HG02798 (cell line): ENCODE measurements around the gene C19orf47.

Source experiments
- ATAC-seq: cut with Tn5 transposase; IDR thresholded peaks from one replicate; pipeline ENCODE4 v1.9.1; 2021; ENCODE audit warnings: mild to moderate bottlenecking; ENCODE audit not compliant: unreplicated experiment, poor library complexity

The C19orf47 gene

DNA sequence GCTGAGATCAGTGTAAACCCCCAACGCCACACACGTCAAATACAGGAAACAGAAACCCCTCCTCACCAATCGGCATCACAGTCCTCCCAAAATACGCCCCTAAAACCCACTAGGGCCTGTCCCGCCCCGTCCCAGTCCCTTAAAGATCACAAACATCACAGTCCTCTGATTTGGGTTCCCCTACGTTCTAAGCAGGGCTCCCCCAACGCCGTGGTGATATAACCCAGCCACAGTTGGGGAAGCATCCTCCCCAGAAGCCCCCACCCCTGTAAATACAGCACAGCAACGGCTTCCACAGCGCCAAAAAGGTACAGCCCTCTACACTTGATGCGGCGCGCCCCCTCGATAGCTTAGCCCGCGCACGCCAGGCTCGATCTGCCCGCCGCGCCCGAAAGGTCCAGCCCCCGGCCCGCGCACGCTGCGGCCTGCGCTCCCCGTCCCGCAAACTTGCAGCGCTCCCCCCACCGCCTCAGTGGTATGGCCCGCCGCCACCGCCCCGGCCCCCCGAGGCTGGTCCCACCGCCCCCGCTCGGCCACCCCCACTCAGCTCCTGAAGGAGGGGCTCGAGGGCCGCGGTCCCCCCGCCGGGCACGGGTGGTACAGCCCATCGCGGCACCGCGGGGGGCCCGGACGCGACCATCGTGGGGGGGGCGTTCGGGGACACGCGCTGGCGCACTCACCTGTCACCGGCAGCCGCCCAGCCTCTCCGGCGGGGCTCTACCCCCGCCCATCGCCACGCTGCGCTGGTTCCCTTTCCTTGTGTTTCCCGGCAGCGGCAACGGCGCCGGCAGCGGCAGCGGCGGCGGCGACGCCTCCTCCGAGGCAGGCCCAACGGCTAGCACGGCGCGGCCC lies 63.5 kb downstream of the C19orf47 start, which contains the start of gene AKT2:
Gene AKT2, minus strand, starts transcription at position 845 of the 852 bp plus-strand sequence. CDS start 20,078 bp downstream, outside the sequence.
- peak; percentile 36 for ATAC-seq

DNA sequence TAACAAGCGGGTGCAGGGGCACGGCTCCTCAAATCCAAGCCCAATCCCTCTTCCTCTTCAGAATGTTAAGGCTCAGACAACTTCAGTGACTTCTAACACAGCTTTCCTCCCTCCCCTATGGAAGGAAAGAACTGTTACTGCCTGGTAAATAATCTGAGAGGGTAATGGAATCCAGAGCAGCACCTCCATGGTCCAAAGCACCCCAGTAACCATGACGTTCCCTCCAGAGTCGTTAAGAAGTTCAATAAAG lies 64.0 kb downstream of the C19orf47 start:
- no peak for ATAC-seq

DNA sequence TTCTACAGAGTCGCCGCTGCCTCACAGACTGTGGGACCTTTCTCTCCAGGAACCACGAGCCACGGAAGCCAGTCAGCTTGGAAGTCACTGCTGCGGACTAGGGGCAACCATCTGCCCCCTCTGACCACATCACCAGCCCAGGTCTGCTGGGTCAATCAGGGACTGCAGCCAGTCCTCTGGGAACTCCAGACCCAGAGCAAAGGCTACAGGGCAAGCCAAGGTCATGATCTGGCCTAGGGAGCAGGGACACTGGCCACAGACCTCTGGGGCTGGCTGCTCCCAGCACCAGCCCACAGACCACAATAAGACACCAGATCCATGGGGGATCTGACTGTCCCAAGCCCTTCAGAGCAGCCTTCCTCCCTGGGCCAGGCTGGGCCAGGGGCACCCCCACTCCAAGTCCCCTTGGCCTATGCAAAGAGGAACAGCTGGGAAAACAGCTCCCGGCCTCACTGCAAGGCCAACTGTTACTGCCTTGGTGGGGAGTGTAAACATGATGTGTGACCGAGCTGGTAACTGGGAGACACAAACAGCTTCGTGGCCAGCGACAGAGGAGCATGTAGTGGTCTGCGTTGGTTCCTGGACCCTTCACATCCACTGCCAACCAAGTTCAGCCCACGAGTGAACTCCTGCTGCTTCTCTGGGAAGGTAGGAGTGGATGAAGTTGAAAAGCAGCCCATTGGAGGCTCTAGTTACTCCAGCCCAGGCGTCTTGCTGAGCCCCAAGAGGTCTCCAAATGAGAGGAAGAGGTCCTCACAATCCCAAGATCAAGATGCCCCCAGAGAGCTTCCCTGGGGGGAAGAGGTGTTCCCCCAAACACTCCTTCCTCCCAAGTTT lies 64.6 kb downstream of the C19orf47 start:
- no peak for ATAC-seq

DNA sequence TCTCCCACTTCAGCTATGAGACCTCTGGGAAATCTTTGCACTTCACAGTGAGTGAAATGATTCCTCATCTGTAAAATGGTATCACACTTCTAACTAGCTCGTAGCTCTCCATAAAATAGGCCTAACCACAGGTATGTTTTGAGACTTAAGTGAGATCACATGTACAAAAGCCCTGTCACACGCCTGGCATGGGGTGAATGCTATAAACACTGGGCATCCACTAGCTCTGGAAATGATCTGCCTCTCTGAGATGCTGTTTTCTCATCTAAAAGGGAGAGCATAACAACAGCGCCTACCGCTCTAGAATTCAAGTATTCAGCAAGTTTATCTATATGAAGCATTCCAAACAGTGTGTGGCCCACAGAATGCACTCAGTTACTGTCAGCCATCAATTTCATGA lies 65.3 kb downstream of the C19orf47 start:
- ATAC-seq: no peak

DNA sequence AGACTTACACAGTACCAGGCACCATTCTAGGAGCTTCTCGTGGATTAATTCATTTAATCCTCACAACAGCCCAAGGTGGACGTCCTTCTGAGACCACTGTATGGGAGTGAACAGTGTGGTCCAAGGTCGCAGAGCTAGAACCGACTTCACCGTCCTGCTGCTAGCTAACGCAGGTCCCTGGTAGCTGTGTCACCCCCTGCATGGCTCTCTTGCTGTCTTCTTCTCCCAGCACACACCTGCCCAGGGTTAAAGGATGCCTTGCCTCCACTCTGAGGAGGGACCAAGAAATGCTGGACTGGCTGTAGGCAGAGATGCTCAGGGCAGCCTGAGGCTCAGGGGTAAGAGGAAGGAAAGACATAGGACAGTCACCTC lies 66.0 kb downstream of the C19orf47 start:
- ATAC-seq: no peak

DNA sequence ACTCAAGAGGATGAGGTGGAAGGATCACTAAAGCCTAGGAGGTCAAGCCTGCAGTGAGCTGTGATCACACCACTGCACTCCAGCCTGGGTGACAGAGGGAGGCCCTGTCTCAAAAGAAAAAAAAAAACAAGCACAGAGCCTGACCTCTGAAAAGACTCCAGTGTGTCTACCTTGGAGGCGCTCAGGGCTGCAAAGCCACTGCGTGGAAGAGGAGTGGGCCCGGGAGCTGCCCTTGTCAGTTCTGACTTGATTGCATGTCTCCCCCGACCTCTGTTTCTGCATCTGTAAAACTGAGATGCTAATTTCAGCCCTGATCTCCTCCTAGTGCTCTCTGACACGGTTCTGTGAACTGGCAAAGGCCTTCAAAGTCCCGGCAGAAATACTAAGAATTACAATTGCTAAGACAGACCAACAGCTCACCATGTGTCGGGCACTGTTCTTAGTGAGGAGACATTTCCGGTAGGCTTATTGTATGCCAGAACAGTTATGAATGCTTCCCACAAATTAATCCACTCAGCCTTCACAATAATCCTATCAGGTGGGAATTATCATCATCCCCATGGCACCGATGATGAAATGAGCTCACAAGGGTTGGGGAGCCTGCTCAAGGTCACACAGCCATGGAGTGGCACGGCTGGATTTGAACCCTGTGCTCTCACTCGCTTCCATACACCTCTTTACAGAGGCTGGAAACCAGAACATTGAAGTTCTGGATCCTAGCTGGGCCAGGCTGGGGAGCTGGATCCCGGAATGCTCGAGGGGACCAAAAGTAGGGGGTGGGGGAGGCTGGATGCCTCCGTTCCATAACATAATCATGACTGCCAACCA lies 66.6 kb downstream of the C19orf47 start:
- ATAC-seq: no peak

DNA sequence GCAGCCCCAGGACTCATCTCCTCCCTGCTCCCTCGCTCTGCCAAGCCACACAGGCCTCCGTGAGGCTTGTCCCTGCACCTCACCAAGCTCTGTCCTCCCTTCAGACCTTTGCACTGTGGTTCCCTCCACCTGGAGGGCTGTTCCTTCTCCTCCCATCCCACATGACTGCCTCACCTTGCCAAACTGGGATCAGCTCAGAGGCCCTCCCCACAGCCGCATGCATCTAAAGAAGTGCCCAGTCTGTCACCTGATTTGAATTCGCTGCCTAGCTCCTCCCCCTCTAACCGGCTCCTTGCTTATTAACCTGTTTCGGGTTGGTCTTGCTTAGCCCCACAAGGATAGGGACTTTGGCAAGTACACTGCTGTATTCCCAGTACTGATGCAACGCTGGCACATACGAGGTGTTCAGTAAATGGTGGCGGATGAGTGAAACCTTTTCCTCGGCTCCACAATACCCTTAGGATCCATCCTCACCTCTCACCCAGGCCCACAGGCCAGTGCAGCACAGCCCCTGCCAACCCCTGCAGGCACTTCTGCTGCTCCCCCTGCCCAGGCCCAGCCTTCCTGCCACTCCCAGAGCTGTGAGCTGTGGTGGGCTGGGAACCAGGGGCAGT lies 67.5 kb downstream of the C19orf47 start:
- no peak for ATAC-seq

DNA sequence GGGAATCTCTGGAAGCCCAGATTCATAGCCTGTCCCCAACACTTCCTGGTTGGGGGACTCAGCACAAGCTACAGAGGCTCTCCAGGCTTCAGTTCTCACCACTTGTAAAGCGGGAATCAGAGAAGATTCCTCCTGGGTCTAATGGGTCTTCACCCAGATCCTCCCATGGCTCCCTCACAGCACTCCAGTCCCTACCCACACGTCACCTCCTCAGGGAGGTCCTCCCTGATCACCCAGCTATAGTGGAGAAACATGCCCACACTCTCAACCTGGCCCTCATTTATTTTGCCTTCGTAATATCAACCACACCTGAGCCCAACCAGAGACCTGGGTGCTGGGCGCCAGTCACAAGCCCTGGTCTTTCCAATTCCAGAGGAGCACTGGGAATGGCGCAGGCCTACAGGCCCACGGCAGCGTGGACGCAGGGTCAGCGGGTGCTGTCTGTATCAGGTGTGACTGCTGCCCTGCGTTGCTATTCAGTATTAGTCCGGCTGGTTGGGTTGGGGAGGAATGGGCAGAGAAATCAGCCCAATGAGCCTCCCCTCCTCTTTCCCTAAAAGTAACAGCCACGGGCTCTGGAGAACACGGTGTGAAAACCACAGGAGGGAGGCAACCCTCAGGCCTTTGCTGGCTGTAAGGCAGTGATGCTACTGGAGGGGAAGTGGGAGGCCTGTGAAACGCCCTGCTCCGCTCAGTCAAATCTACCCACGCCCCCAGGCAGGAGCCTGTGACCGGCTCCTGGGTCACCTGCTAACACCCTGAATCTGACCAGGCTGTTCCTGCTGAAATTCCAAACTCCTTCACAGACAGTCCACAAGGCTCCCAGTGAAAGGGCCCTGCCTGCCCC lies 68.2 kb downstream of the C19orf47 start:
- peak; percentile 23 for ATAC-seq

DNA sequence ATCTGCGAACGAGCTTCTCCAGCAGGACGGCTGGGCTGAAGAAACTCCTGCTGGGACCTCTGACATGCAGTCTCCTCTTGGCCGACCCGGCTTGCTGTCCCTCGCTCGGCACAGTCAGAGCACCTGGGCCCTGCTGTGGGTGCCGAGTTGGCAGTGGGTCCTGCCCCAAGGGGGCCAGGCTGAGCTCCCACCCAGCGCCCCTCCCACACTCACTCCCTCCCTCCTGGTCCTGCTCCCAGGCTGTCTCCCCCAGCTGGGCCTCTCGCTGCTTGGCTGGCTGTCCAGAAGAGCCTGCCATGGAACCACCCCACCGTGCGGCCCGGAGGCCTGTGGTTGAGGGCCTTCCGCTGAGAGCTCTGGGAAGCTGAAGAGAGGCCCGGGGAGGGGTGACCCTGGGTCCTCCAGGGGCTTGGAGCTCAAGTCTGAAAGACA lies 69.1 kb downstream of the C19orf47 start:
- ATAC-seq: no peak

DNA sequence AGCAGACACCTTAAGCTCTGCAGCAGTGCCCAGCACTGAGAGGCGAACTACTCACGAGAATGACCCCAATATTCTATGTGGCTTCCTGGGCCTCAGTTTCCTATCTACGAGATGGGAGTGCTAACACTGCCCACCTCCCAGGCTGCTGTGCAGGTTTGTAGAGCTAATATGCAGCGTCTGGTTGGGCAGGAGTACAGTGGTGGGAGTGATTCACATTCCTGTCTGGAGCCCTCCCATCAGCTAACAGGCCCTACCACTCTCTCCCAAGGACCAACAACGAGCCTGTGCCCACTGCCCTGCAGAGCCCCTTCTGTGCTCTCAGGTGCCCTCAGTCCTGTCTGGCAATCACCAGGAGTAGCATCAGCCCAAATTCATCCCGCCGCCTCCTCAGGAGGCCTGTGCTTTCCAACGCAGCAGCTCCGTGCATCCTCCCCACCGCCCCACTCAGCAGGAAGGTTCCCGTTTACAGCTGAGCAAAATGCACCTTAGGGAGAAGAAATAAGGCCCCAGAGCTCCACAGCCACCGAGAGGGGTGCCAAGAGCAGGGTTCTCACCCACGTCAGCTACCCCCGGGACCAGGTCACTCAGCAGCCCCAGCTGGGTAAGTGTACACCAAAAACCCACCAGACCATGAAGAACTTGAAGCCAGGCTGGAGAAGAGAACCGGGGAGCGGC lies 69.7 kb downstream of the C19orf47 start:
- ATAC-seq: no peak

DNA sequence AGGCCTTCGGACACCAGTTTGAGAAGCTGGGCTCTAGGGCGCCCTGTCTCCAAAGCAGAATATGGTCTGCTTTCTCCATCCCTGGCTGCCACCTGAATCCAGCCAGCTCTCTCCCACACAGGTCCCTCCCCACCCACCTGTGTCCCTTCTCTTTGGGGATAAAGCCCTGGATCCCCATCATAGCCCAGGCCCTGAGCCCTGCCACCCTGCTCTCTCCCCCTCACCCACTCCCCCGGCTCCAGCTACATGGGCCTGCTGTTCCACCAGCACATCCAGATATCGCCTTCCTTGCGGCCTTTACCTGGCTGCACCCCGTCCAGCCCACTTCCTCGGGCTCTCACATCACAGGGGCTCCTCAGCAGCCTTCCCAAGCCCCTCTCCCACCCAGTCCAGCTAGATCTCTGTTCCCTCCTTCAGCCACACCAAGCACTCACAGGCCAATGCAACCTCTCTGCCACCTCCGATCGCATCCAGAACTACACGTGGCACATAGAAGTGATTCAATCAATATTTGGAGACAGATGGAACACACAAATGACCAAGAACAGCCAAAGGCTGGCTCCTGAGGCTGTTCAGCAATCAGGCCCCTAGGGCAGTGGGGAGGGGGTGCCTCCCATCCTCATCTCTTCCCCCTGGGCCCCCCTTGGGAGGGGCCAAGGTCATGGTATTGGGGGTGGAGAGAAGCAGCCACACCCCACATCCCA lies 70.7 kb downstream of the C19orf47 start:
- no peak for ATAC-seq

DNA sequence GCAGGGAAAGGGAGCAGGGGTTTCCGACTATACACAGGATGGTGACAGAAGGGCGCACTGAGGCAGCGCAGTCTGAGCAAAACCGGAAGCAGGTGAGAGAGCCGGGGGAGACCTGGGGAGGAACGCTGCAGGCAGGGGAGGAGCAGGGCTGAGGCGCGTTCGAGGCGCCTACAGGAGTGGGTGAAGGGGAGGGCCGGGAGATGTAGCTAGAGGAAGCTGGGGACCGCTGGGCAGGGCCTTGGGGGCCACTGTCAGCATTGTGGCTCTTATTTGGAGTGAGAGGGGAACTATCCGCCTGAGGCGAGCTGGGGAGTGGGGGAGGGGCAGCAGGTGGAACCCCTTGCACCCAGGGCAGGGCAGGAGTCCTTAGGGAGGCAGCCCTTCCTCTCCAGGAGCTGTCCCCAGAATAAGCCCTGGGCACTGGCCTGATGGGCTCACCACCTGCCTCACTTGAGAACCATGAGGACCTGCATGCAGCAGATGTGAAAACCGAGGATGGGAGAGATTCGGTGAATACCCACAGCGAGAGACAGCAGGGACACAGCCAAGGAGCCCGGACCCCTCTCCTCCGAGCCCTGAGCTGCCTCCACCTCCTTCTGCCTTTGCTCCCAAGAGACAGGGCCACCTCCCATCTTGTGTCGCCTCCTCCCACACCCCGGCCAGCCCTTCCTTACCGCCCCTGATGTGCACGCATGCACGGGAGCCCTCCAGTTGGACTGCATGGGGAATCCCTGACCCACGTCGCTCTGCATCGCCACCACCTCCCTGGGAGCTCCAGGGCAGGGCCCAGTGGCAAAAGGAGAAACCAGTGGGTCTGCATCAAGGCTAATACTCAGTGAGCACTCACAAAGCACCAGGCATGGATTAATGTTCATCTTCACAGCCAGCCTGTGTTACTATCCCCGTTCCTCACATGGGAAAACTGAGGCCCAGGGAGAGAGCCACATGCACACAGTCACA lies 73.3 kb downstream of the C19orf47 start:
- no peak for ATAC-seq

DNA sequence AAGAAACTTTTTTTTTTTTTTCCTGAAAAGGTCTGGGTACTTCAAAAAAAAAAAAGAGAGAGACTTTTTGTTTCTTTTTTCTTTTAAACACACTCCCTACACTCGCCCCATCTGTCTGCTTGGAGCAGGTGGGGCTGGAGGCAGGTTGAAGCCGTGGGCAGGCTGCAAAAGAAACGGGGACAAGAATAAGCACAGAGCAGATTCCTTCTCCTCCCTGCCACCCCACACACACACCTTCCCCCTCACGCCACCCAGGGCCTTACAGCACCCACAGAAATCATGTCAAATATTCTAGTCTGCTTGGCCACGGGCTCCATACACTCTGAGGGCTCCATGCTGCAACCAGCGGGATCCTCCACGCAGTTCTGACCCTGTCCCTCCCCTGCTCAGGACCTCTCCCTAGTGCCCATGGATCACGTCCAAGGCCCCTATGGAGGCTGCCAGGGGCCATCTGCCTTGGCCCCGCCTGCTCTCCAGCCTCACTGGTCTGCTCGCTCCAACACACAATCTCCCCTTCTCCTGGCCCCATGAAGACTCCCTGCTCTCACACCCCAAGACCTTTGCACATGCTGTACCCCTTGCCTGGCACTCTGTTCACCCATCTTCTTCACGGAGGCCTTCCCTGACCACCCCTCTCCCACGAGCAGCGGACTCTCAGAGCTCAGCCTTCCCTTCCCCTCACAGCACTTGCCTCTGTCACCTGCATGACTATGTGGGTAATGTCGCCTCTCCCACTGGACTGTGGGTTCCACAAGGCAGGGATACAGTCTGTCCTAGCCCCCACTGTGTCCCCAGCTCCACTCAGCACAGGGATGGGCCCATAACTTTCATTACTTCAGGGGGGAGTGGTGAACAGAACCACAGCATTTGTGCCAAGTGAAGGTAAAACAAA lies 74.5 kb downstream of the C19orf47 start:
- ATAC-seq: no peak

DNA sequence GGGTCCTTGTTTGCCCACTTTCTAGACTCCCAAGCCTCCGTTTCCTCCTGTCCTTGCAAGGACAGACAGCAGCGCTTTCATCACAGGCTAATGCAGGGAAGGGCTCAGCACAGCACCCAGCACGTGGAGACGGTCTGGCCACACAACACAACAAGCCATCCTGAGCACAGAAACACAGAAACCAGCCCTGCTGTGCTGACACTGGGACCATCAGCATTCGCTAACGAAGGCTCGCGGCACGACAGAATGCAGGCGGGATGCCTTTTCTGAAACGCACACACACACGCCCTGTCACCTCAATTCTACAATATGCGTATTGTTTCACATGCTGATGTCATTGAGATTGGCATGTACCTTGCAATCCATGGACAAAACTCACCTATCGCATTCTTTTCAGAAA lies 75.9 kb downstream of the C19orf47 start:
- ATAC-seq: no peak

DNA sequence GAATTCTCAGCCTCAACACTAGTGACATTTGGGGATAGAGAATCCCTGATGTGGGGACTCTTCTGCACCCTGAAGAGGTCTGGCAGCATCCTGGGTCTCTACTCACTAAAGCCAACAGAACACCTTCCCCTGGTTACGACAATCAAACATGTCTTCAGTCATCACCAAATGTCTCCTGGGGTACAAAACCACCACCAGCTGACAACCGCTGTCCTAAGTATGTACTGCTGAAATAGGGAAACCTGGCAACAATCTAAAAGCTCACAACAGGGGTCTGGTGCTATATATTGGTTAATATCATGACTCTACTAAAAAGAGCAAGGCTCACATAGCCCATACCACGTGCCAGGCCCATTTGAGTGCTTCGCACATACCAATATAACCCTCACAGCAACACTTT lies 76.5 kb downstream of the C19orf47 start:
- ATAC-seq: no peak

DNA sequence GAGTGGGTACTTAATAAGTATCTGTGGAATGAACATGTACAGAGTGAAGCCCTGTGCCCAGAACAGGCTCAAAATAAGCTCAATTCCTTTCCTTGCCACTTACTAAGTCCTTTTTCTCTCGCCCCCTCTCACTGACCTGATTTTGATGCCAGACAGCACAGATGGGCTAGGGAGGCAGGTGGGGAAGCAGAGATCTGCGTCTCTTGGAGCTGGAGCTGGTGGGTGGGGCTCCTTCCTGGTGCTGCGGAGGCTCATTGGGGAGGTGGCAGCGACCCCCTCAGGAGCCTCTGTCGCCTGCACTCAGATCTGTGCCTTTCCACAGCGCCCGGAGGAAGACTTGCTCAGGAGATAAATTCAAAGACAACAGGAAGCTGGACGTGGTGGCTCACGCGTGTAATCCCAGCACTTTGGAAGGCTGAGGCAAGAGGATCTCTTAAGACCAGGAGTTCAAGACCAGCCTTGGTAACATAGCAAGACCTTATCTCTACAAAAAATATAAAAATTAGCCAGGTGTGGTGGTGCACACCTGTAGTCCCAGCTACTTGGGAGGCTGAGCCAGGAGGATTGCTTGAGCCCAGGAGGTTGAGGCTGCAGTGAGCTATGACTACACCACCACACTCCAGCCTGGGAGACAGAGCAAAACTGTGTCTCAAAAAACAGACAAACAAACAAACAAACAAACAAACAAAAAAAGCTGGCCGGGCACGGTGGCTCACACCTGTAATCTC lies 77.7 kb downstream of the C19orf47 start:
- ATAC-seq: no peak
